ENCODE results near the gene BPGM.
"Not testable (repeated sequence)": the region's sequence is repeated elsewhere in the genome, so short reads cannot be mapped to it uniquely, and the experiment has no call there.

BPGM gene

GRCh38 chr7:134632937-134633540, 13.6 kb upstream of the BPGM start:
- no peak for DNase-seq

- no peak for DNase-seq
These were observed 10.6 kb upstream of the BPGM start for GRCh38 chr7:134636008-134636449.

- DNase-seq, result no peak
These were observed 9.2 kb upstream of the BPGM start for GRCh38 chr7:134637441-134637840.

GRCh38 chr7:134637934-134638719, 8.5 kb upstream of the BPGM start:
- no peak for DNase-seq

GRCh38 chr7:134639061-134639460, 7.6 kb upstream of the BPGM start:
- no peak for DNase-seq

- no peak for DNase-seq
These were observed 6.9 kb upstream of the BPGM start for GRCh38 chr7:134639683-134640279.

GRCh38 chr7:134640842-134641715, 5.6 kb upstream of the BPGM start:
- DNase-seq, result no peak

GRCh38 chr7:134641981-134642380, 4.7 kb upstream of the BPGM start:
- not testable (repeated sequence) for DNase-seq

- no peak for DNase-seq
These were observed 3.5 kb upstream of the BPGM start for GRCh38 chr7:134643131-134643530.

GRCh38 chr7:134645478-134645877, 1.2 kb upstream of the BPGM start:
- no peak for DNase-seq

GRCh38 chr7:134645935-134646334, 718 bp upstream of the BPGM start:
- DNase-seq, result no peak

- no peak for DNase-seq
These were observed 1.8 kb downstream of the BPGM start for GRCh38 chr7:134648456-134648855.

- DNase-seq, result no peak
These were observed 2.6 kb downstream of the BPGM start for GRCh38 chr7:134649226-134649775.

GRCh38 chr7:134651991-134652390, 5.3 kb downstream of the BPGM start:
- DNase-seq, result no peak

- no peak for DNase-seq
These were observed 7.6 kb downstream of the BPGM start for GRCh38 chr7:134654104-134654775.

- DNase-seq, result no peak
These were observed 10.9 kb downstream of the BPGM start for GRCh38 chr7:134657526-134657925.

- DNase-seq, result no peak
These were observed 13.7 kb downstream of the BPGM start for GRCh38 chr7:134660242-134660785.

- DNase-seq, result no peak
These were observed 14.3 kb downstream of the BPGM start for GRCh38 chr7:134660961-134661376.

GRCh38 chr7:134662166-134662870, 15.7 kb downstream of the BPGM start:
- DNase-seq, result no peak

- no peak for DNase-seq
These were observed 16.2 kb downstream of the BPGM start for GRCh38 chr7:134662871-134663205.

- DNase-seq, result not testable (repeated sequence)
These were observed 18.4 kb downstream of the BPGM start for GRCh38 chr7:134665045-134665444.

Data from NK-92 treated with Interleukin-12 subunit alpha and Interleukin-12 subunit beta, amount 100 ng/mL, for 24 hours (cell line).